BJ (cell line): Measurements from ENCODE around the gene LRRC17. TPM values are rescaled to one million over a fixed set of nuclear protein-coding genes. Genes with fewer than 3 reads are reported as not detected.

ENCODE experiments used
- CTCF ChIA-PET: fragments of 350-600 bp; formaldehyde crosslinking; extraction: SDS; loops from one replicate; lab custom pipeline; 2021; ENCODE audit warnings: antibody characterized with exemption, inconsistent platforms; lab: Yijun Ruan, JAX
- POLR2A ChIA-PET: fragments of 300-600 bp; sonication (Branson Sonifier 250); formaldehyde crosslinking; extraction: SDS; loops from one replicate; lab custom pipeline; 2021; ENCODE audit warnings: antibody characterized with exemption; lab: Charles Lee
- DNase-seq: peaks from one replicate; pipeline ENCODE4 v3.0.0-alpha.2; 2011; ENCODE audit warnings: low read depth
- H3K27me3 ChIP-seq: 2 replicates; pipeline ENCODE4 v1.6.0; 2011; ENCODE audit warnings: low read length; ENCODE audit not compliant: control insufficient read depth, insufficient read depth
- H3K36me3 ChIP-seq: 2 replicates; pipeline ENCODE4 v1.5.1; 2011; ENCODE audit warnings: low read length; ENCODE audit not compliant: control insufficient read depth, insufficient read depth
- H3K4me3 ChIP-seq: 2 replicates; pipeline ENCODE4 v1.5.1; 2011; ENCODE audit warnings: low read depth, mild to moderate bottlenecking, control low read depth, low read length
- CTCF ChIP-seq: IDR thresholded peaks from 2 replicates; pipeline ENCODE4 v1.5.1; 2011; ENCODE audit warnings: low read depth, mild to moderate bottlenecking, control low read depth, inconsistent platforms, low read length, moderate library complexity; ENCODE audit not compliant: insufficient read depth
- polyA plus RNA-seq: library from polyadenylated mRNA; depleted of rRNA; stranded (reverse); fragments of >200 nt; gene quantifications from 2 replicates; pipeline ENCODE4 v1.2.3, GENCODE V29; 2011

Gene LRRC17
- polyA plus RNA-seq, 1 experiment, result 2.4 TPM

GRCh38 chr7:102988088-102988487 is 75.3 kb downstream of the LRRC17 start:
- DNase-seq, result no peak
- Histone ChIP-seq H3K27me3 (no peaks in the 10 kb centered on the region), H3K4me3 (no peak overlapping the region), H3K36me3 (no peaks in the 10 kb centered on the region)
- ChIA-PET CTCF (no interaction called here), POLR2A (no interaction called here)
- TF ChIP-seq CTCF, result no peak

GRCh38 chr7:102988631-102989560 is 76.1 kb downstream of the LRRC17 start:
- no peaks in the 10 kb centered on the region for H3K27me3 ChIP-seq
- CTCF ChIA-PET, result interaction anchor here (0.6 kb wide), 1 partner anchor 16 kb away, joined by 3 read pairs; no protein-coding TSS in a partner anchor
- H3K4me3 ChIP-seq, result no peak overlapping the region
- no peaks in the 10 kb centered on the region for H3K36me3 ChIP-seq
- no peak for TF ChIP-seq CTCF
- POLR2A ChIA-PET, result no interaction called here
- DNase-seq, result no peak

- ChIA-PET CTCF (interaction anchor here (0.5 kb wide), 1 partner anchor 21 kb away, joined by 3 read pairs; no protein-coding TSS in a partner anchor), POLR2A (no interaction called here)
- no peak overlapping the region for H3K4me3 ChIP-seq
- H3K27me3 ChIP-seq, result no peaks in the 10 kb centered on the region
- DNase-seq, result no peak
- no peak for TF ChIP-seq CTCF
- H3K36me3 ChIP-seq, result no peaks in the 10 kb centered on the region
Measured at GRCh38 chr7:102990642-102991041, 77.8 kb downstream of the LRRC17 start.

- H3K36me3 ChIP-seq, result no peaks in the 10 kb centered on the region
- no peaks in the 10 kb centered on the region for H3K27me3 ChIP-seq
- CTCF ChIA-PET, result no interaction called here
- H3K4me3 ChIP-seq, result no peak overlapping the region
- POLR2A ChIA-PET, result no interaction called here
- no peak for DNase-seq
- TF ChIP-seq CTCF, result no peak
Measured at GRCh38 chr7:102991077-102991539, 78.3 kb downstream of the LRRC17 start.

- no peak for TF ChIP-seq CTCF
- no peaks in the 10 kb centered on the region for H3K27me3 ChIP-seq
- POLR2A ChIA-PET, result no interaction called here
- H3K36me3 ChIP-seq, result no peaks in the 10 kb centered on the region
- CTCF ChIA-PET, result no interaction called here
- peak; percentile 74 for DNase-seq
- no peak overlapping the region for H3K4me3 ChIP-seq
Measured at GRCh38 chr7:102991540-102992214, 78.9 kb downstream of the LRRC17 start.
